ENCODE data around the gene SEC16A. TPM values are rescaled to one million over a fixed set of nuclear protein-coding genes. Genes with fewer than 3 reads are reported as not detected.

The SEC16A gene
- total RNA-seq, 1 donor from 2014 or later = 87.3 TPM

DNA sequence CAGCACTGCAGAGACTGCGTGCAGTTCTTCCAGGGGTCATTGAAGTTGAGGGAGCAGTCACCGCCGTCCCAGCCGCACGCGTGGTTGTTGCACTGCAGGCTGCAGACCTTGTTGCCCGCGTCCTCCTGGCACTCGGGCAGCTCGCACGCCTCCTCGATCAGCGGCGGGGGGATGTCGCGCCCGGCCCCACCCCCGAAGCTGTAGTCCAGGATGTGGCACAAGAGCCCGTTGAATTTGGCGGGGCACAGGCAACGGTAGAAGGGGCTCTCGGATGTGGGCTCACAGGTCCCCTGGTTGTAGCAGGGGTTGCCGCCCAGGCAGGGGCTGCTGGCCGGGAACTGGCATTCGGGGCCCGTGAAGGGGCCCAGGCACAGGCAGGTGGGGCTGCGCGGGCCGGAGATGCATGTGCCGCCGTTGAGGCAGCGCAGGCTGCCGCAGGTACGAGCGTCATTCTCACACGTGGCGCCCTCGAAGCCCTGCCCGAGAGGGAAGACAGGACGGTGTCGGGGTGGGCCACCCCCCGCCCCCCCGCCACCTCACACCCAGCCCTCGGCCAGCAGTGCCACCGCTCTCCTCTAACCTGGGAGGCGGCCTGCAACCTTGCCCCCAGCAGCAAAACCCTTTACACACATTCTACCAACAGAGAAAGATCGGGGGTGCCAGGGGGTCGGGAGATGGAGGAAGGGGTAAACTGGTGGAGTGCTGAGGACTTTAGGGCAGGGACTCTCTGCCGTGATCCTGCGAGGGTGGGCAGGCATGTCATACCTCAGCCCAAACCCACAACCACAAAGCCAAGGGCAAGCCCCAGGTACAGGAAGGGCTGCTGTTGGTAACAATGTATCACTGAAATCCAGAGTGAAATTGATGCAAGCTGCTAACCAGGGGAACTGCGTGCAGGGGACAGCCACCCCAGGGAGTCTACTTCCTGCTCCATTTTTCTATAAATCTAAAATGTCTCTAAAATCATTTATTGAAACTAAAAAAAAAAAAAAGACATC lies 22.9 kb upstream of the SEC16A start:
- H3K4me3 Mint-ChIP-seq = no peak overlapping the region
- intact Hi-C loops (cut with micrococcal nuclease) = no loop called here
- peaks cover 5% of the 10 kb centered on the region for H3K36me3 Mint-ChIP-seq (ENCODE audit: low read depth)
- no peak for DNase-seq (ENCODE audit: low spot score)
- H3K27ac Mint-ChIP-seq = no peak overlapping the region
- H3K9me3 Mint-ChIP-seq = no peaks in the 10 kb centered on the region
- no peaks in the 10 kb centered on the region for H3K4me1 Mint-ChIP-seq (ENCODE audit: low read depth)
- no peaks in the 10 kb centered on the region for H3K27me3 Mint-ChIP-seq (ENCODE audit: insufficient read depth)

DNA sequence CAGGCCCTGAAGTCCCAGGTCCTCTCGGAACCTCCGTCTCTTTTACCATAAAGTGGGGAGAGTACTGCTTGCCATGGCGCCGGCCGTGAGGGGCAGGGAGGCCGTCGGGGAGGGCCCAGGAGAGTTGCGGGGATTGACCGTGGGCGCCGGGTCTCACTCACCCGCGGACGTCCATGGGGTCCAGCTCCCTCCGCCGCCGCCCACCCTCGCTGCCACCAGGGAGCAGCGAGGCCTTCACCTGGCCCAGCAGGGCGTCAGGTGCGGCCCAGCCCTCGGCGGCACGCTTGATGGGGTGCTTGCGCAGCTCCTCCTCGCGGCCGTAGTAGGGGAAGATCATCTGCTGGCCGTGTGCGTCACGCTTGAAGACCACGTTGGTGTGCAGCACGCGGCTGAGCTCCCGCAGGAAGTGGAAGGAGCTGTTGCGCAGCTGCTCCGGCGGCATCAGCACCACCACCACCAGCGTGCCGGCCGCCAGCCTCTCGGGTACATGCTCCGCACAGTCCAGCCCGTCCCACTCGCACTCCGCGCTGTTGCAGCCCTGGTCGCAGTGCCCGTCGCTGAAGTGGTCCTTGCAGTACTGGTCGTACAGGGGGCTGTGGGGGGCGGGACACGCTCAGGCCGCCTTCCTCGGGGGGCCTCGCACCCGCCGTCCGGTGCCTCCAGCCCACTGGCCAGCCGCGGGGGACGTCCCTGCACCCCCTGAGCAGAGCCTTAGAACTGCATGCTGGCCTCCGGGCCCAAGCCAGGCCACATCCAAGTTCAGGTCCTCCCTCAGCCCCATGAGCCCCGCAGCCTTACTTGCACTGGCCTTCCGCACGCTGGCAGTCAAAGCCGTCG lies 21.9 kb upstream of the SEC16A start:
- H3K9me3 Mint-ChIP-seq = no peaks in the 10 kb centered on the region
- no peak overlapping the region for H3K27ac Mint-ChIP-seq
- H3K36me3 Mint-ChIP-seq (ENCODE audit: low read depth) = peaks cover 7% of the 10 kb centered on the region
- no peak for DNase-seq (ENCODE audit: low spot score)
- H3K4me1 Mint-ChIP-seq (ENCODE audit: low read depth) = no peaks in the 10 kb centered on the region
- no peak overlapping the region for H3K4me3 Mint-ChIP-seq
- no peaks in the 10 kb centered on the region for H3K27me3 Mint-ChIP-seq (ENCODE audit: insufficient read depth)
- intact Hi-C loops (cut with micrococcal nuclease) = no loop called here

DNA sequence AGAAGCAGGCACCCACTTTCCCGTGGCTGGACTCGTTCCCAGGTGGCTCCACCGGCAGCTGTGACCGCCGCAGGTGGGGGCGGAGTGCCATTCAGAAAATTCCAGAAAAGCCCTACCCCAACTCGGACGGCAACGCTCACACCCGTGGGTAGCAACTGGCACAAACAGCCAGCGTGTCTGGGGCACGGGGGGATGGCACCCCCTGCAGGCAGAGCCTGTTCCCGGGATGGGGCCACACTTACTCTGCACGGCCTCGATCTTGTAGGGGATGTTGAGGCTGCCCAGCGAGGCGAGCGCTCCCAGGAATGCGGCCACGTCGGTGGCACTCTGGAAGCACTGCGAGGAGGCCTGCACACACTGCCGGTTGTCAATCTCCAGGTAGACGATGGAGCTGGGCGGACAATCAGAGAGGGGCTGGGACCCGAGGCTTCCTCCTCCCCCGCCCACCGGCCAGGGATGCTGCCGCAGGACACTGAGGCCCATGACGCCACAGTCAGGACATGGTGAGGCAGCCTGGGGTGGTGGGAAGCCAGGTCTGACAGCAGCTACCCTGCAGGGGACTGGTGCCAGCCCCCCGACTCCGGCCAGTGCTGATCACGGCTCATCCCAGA lies 20.2 kb upstream of the SEC16A start:
- peaks cover 7% of the 10 kb centered on the region for H3K36me3 Mint-ChIP-seq (ENCODE audit: low read depth)
- intact Hi-C loops (cut with micrococcal nuclease) = no loop called here
- no peaks in the 10 kb centered on the region for H3K4me1 Mint-ChIP-seq (ENCODE audit: low read depth)
- no peaks in the 10 kb centered on the region for H3K27me3 Mint-ChIP-seq (ENCODE audit: insufficient read depth)
- H3K9me3 Mint-ChIP-seq = no peaks in the 10 kb centered on the region
- no peak overlapping the region for H3K27ac Mint-ChIP-seq
- no peak overlapping the region for H3K4me3 Mint-ChIP-seq
- no peak for DNase-seq (ENCODE audit: low spot score)

DNA sequence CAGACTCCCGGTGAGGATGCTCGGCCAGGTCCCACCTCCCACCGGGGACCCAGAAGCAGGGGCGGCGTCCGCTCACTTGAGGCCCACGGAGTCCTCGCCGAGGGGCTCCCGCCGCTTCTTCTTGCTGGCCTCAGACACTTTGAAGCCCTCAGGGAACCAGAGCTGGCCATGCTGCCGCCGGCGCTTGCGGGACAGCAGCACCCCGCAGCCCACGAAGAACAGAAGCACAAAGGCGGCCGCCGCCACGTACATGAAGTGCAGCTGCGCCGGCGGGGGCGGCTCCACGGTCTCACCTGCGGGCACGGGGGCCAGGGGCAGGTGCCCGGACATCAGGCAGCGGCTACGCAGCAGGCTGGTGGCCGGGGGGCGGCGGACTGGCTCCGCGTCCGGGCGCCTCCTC lies 19.4 kb upstream of the SEC16A start:
- no peak overlapping the region for H3K27ac Mint-ChIP-seq
- intact Hi-C loops (cut with micrococcal nuclease) = no loop called here

DNA sequence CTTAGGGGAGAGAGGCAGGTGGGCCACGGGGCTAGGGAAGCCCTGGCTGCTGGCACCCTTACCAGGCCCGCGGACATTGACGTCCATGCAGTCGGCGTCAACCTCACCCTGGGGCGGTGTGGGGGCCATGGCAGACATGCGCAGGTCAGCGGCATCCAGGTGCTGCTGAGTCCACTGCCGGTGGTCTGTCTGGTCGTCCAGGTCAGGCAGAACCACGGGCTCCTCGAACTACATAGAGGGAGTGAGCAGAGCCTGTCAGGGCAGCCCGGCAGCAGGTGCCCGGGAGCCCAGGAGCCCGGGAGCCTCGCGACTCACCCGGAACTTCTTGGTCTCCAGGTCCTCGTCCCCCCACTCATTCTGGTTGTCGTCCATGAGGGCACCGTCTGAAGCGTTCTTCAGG lies 18.8 kb upstream of the SEC16A start:
- Mint-ChIP-seq H3K27me3 (ENCODE audit: insufficient read depth) (no peaks in the 10 kb centered on the region), H3K9me3 (no peaks in the 10 kb centered on the region), H3K36me3 (ENCODE audit: low read depth) (peaks cover 7% of the 10 kb centered on the region), H3K27ac (no peak overlapping the region), H3K4me3 (no peak overlapping the region), H3K4me1 (ENCODE audit: low read depth) (no peaks in the 10 kb centered on the region)
- DNase-seq (ENCODE audit: low spot score) = no peak
- intact Hi-C loops (cut with micrococcal nuclease) = no loop called here

More for the DNA sequence above, 19.4 kb upstream of the SEC16A start:
- Mint-ChIP-seq H3K4me1 (ENCODE audit: low read depth) (no peaks in the 10 kb centered on the region), H3K9me3 (no peaks in the 10 kb centered on the region), H3K36me3 (ENCODE audit: low read depth) (peaks cover 7% of the 10 kb centered on the region), H3K4me3 (no peak overlapping the region), H3K27me3 (ENCODE audit: insufficient read depth) (no peaks in the 10 kb centered on the region)
- DNase-seq (ENCODE audit: low spot score) = no peak

DNA sequence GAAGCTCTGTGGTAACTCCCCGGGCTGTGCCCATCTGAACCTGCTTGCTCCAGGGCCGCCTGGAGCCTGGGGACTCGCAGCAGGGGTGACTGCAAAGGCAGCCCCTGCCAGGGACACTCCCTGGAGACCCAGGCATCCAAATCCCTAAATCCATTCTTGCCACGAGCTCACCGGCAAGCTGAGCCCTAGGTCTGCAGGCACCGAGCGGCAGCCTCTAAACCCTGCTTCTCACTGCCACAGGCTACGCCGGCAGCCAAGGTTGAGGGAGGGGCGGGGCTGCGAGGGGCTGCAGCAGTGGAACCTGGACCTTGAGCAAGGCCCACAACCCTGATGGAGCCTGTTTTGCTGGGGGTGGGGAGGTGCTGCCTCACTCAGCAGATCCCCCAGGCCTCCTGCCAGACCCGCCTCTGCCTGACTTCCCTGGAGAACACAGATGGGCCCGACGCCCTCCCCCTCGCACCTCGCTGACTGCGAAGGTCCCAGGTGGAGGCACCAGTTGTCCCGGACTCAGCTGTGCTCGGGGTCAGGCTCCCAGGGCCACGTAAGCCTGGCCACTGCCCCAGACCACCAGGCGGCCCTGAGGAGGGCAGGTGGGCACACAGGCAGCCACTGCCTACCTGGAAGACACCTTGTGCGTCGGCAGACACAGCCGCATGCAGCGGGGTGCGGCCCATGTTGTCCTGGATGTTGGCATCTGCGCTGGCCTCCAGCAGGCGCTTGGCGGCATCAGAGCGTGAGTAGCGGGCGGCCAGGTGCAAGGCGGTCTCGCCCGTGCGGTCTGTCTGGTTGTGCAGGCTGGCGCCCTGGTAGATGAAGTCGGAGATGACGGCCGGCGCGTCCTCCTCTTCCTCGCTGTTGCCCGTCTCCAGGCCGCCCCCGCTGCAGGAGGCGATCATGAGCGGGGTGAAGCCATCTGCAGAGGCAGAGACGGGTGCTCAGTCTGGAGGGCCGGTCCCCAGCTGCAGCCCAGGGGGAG lies 17.4 kb upstream of the SEC16A start:
- intact Hi-C loops (cut with micrococcal nuclease) = no loop called here
- Mint-ChIP-seq H3K36me3 (ENCODE audit: low read depth) (peaks cover 7% of the 10 kb centered on the region), H3K27me3 (ENCODE audit: insufficient read depth) (no peaks in the 10 kb centered on the region)

DNA sequence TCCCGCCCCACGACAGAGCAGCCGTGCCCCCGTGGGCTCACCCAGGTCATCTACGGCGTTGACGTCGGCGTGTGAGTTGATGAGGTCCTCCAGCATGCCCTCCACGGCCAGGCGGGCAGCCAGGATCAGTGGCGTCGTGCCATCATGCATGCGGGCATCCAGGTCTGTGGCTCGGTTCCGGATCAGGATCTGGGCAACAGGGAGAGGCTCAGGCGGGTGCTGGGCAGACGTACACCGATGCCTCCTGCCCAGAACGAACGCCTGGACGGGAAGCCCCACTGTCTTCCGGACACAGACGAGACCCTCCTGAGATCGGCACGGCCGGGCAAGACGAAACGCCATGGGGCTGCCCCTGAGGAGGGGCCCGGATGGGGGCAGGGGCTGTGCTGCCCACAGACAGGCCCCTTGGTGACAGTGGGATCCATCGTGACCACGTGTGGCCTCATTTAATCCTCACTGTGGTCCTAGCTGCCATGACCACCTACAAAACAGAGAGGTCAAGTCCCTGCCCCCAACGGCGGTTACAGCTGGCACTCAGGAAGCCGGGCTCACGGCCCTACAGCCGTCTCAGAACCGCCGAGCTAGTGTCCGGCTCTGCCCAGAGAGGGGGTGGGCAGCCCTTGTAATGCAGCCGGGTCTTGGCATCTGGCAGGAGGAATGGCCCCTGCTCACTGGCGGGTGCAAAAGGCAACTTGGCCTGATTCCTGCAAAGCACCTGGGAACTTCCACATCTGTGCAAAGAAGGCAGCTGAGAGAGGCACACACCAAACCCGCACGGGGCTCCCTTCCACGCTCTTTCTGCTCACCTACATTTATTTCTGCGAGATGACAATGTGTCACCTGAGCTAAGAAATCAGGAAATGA lies 16.5 kb upstream of the SEC16A start:
- DNase-seq (ENCODE audit: low spot score) = no peak
- Mint-ChIP-seq H3K36me3 (ENCODE audit: low read depth) (peaks cover 7% of the 10 kb centered on the region), H3K27ac (no peak overlapping the region), H3K4me3 (no peak overlapping the region), H3K4me1 (ENCODE audit: low read depth) (no peaks in the 10 kb centered on the region), H3K9me3 (no peaks in the 10 kb centered on the region), H3K27me3 (ENCODE audit: insufficient read depth) (no peaks in the 10 kb centered on the region)
- intact Hi-C loops (cut with micrococcal nuclease) = no loop called here

More for the DNA sequence above, 17.4 kb upstream of the SEC16A start:
- no peak for DNase-seq (ENCODE audit: low spot score)
- Mint-ChIP-seq H3K9me3 (no peaks in the 10 kb centered on the region), H3K4me1 (ENCODE audit: low read depth) (no peaks in the 10 kb centered on the region), H3K27ac (no peak overlapping the region), H3K4me3 (no peak overlapping the region)

DNA sequence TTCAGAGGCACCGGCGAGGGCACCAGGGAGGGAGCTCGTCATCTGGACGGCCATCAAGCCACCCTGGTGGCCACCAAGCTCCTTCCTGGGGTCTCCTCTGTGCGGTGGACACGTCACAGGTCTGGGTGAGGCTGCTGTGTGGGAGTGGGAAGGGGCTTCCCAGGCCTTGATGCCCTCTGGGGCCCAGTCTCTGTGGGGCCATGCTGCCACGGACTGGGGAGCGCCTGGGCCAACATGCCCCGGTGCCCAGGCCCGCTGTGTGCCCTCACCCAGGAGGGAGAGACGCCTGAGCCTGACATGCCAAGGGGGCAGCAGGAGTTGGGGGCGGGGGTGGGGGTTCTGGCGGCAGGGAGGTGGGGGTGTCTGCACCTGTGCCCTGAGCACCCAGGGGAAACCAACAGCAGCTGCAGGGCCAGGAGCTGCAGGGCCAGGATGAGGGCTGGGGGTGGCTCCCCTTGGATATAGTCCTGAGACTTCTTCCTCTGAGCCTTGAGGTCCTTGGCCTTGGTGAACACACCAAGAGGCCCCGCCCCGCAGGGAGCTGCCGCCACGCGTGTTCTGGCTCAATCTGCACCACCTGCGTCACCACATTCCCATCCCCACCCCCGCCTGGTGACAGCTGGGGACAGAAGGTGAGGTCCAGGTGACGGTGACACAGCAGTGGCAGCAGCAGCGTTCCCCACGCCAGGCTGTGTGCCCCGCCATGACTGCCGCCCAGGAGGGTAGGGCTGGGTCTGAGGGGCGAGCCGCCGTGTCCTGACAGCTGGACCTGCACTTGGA lies 15.3 kb upstream of the SEC16A start:
- no peak for DNase-seq (ENCODE audit: low spot score)
- H3K4me1 Mint-ChIP-seq (ENCODE audit: low read depth) = no peaks in the 10 kb centered on the region
- H3K4me3 Mint-ChIP-seq = no peak overlapping the region
- no peaks in the 10 kb centered on the region for H3K9me3 Mint-ChIP-seq
- H3K36me3 Mint-ChIP-seq (ENCODE audit: low read depth) = peaks cover 7% of the 10 kb centered on the region
- no peak overlapping the region for H3K27ac Mint-ChIP-seq
- intact Hi-C loops (cut with micrococcal nuclease) = no loop called here
- no peaks in the 10 kb centered on the region for H3K27me3 Mint-ChIP-seq (ENCODE audit: insufficient read depth)

DNA sequence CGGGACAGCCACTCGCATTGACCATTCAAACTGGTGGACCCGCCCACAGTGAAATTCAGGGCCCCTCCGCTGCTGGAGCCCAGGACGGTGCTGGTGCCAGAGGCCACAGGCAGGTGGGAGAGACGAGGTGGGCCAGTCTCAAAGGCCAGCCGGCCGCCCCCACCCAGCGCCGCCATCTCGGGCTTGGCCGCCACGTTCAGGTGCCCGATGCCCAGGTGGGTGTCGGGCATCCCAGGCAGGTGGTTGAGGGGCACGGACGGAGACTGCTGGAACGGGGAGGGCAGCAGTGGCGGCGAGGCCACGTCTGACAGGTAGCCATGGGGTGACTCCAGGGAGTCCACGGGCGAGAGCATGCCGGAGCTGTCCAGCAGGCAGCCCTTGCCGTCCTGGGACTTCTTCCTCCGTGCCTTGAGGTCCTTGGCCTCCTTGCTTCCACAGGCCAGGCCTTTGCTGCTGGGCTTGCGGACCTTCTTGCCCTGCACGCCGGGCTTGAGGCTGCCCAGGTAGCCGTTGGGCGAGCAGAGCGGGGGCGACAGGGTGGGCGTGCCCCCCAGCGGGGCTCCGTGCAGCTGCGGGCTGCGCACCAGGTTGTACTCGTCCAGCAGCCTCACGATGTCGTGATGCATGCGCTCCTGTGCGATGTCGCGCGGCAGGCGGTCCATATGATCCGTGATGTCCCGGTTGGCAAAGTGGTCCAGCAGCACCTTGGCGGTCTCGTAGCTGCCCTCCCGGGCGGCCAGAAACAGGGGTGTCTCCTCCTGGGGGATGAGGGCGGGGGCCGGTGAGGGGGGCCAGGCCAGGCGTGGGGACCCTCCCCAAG lies 14.2 kb upstream of the SEC16A start:
- Mint-ChIP-seq H3K27ac (no peak overlapping the region), H3K27me3 (ENCODE audit: insufficient read depth) (no peaks in the 10 kb centered on the region)

DNA sequence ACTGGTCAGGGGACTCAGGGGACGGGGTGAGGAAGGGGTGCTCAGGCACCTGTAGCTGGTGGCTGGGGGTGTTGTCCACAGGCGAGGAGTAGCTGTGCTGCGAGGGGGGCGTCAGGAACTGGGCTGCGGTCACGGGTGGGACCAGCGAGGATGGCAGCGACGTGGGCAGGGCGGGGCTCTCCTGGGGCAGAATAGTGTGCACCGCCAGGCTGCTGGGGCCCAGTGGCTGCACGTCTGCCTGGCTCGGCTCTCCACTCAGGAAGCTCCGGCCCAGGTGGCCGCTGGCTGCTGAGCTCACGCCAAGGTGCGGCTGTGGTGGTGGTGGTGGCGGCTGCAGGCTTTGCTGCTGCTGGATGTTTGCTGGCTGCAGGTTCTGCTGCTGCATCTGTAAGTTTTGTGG lies 13.3 kb upstream of the SEC16A start:
- H3K36me3 Mint-ChIP-seq (ENCODE audit: low read depth) = peaks cover 2% of the 10 kb centered on the region
- no peak overlapping the region for H3K27ac Mint-ChIP-seq
- no peak for DNase-seq (ENCODE audit: low spot score)
- no peaks in the 10 kb centered on the region for H3K27me3 Mint-ChIP-seq (ENCODE audit: insufficient read depth)
- H3K4me3 Mint-ChIP-seq = no peak overlapping the region
- no peaks in the 10 kb centered on the region for H3K4me1 Mint-ChIP-seq (ENCODE audit: low read depth)
- H3K9me3 Mint-ChIP-seq = no peaks in the 10 kb centered on the region
- intact Hi-C loops (cut with micrococcal nuclease) = no loop called here

More for the DNA sequence above, 14.2 kb upstream of the SEC16A start:
- Mint-ChIP-seq H3K9me3 (no peaks in the 10 kb centered on the region), H3K4me3 (no peak overlapping the region), H3K36me3 (ENCODE audit: low read depth) (peaks cover 4% of the 10 kb centered on the region), H3K4me1 (ENCODE audit: low read depth) (no peaks in the 10 kb centered on the region)
- no peak for DNase-seq (ENCODE audit: low spot score)
- intact Hi-C loops (cut with micrococcal nuclease) = no loop called here

All from activated T-helper 1 cell treated with anti-CD3 and anti-CD28 coated beads, Interleukin-12 subunit alpha, Interleukin-12 subunit beta, Interleukin-2, Interleukin-4 antibody, amounts not matched to agents 30 ng/mL and 10 ng/mL and 1 ng/mL, durations not matched to agents 14 hours and 24 hours and 36 hours (primary cell).